ENCODE measurements around the gene RREB1.
A peak's percentile ranks its signal among the peaks of the same experiment; 100 is the strongest.

Gene RREB1

GRCh38 chr6:7100072-7100752, 7.5 kb upstream of the RREB1 start:
- DNase-seq (ENCODE audit: extremely low read depth in 1 of 2, low read depth in 1 of 2), result no peak

- DNase-seq (ENCODE audit: extremely low read depth in 1 of 2, low read depth in 1 of 2), result no peak
These were observed 7.0 kb upstream of the RREB1 start for GRCh38 chr6:7100753-7101081.

DNA sequence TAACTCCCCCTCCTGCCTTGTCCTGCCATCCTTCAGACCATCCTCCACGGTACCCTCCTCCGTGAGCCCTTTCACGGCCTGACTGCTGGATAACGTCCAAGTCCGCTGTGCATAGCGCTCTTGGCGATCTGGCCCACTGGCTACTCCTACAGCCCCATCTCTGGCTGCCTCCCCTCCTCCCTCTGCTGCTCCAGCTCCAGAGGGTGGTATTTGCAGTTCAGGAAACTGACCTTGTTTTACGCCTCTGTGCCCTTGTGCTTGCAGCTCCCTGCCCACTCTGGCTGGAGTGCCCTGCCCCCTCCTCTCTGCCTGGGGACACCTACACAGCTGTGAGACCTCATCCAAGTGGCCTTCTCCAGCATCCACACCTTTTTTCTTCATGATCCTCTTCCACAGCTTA, 6.5 kb upstream of the RREB1 start:
- DNase-seq (ENCODE audit: extremely low read depth in 1 of 2, low read depth in 1 of 2), result no peak

DNA sequence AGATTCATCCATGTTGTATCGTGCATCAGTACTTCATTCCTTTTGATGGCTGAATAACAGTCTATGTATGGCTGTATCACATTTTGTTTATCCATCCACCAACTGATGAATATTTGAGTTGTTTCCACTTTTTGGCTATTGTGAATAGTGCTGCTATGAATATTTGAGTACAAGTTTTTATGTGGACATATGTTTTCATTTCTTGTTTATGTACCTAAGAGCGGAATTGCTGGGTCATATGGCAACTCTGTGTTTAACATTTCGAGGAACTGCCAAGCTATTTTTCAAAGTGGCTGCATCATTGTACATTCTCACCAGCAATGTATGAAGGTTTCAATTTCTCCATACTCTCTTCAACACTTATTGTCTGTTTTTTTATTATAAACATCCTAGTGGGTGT, 3.0 kb upstream of the RREB1 start:
- no peak for DNase-seq (ENCODE audit: extremely low read depth in 1 of 2, low read depth in 1 of 2)

DNA sequence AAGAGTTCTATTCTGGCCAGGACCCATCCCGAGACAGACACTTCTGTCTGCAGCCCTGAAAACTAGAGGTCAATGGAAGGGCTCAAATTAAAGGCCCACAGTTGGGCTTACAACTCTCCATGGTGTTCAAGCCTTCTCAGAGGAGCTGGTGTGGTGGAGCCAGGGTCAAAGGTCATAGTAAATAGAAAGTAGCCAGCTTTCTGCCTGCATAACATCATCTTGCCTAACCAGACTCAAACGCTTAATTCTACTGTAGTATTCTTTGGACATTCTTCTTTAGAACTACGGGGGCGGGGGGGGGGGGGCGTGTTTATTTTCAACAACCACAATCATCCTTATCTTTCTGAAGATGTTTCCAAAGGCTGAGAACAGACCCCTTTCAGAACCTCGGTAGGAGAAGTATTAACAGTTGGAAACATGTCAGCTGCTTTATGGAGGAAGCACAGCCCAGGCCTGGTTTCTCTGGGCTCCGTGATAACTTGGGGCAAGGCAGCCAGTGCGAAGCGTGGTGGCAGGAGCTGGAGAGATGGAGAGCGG, 1.5 kb upstream of the RREB1 start:
- DNase-seq (ENCODE audit: extremely low read depth in 1 of 2, low read depth in 1 of 2), result no peak

- peak in 1 of 2 donors; percentile 43 for DNase-seq (ENCODE audit: extremely low read depth in 1 of 2, low read depth in 1 of 2)
These were observed 796 bp upstream of the RREB1 start for GRCh38 chr6:7106752-7107577.

GRCh38 chr6:7108196-7108963, 619 bp downstream of the RREB1 start:
- peak in 1 of 2 donors; percentile 18 for DNase-seq (ENCODE audit: extremely low read depth in 1 of 2, low read depth in 1 of 2)

- DNase-seq (ENCODE audit: extremely low read depth in 1 of 2, low read depth in 1 of 2), result no peak
These were observed 1.4 kb downstream of the RREB1 start for GRCh38 chr6:7108964-7109836.

GRCh38 chr6:7110092-7110792, 2.5 kb downstream of the RREB1 start:
- no peak for DNase-seq (ENCODE audit: extremely low read depth in 1 of 2, low read depth in 1 of 2)

- no peak for DNase-seq (ENCODE audit: extremely low read depth in 1 of 2, low read depth in 1 of 2)
These were observed 3.4 kb downstream of the RREB1 start for GRCh38 chr6:7111095-7111690.

GRCh38 chr6:7112171-7112570, 4.4 kb downstream of the RREB1 start:
- DNase-seq (ENCODE audit: extremely low read depth in 1 of 2, low read depth in 1 of 2), result no peak

DNA sequence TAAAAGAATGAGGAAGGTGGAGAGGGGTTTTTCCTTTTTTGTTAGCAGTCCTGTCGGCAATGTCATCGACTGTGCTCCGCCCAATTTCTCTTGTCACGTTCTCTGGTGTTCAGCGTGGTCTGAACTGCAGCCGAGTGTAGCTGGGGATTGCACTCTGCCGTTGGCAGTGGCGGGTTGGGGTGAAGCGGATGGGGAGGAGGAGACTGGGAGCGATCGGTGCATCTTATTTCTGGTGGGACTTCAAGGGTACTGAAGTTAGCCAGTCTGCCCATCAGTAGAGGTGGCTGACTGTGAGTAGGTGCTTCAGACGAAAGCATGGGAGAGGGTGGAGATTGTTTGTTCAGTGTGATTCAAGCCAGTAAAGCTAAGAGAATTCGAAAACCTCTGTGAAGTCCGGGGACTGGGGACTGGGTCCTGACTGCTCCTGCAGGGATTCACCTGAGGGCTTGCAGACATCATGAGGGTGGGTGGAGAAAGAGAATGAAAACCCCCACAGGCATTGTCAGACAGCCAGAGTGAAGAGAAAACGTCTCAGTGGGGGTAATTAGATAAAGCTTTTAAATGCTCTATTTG, 5.1 kb downstream of the RREB1 start:
- no peak for DNase-seq (ENCODE audit: extremely low read depth in 1 of 2, low read depth in 1 of 2)

DNA sequence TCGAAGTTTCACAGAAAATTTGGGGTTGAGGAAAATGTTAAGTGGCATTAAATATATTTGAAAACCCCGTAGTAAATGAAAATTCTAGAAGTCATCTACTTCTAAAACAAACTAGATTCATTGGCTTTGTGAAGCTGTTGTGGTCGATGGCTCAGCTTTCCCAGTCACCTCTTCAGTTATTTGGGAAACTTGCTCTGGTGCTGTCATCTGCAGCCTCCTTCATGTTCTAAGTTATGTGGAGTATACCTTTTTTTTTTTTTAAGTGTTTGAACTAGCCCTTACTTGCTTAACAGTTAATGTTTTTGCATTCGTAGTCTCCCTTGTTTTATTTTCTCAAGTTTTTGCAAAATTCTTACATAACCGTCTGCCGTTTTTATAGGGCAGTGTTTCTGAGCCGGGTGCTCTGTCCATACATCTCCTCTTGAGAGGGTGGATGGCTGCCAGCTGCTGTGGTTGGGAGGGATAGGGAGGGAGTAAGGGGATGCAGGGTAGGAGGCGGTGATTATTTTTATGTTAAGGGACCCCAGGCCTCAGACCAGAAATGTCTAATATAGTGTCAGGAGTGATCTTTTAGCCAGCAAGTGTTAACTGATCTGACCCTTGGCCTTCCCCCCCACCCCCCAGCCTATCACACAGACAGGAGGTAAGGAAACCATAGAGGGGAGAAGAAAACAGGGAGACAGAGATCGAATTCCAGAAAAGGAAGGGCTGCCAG, 7.1 kb downstream of the RREB1 start:
- DNase-seq (ENCODE audit: extremely low read depth in 1 of 2, low read depth in 1 of 2), result no peak

- DNase-seq (ENCODE audit: extremely low read depth in 1 of 2, low read depth in 1 of 2), result no peak
These were observed 7.9 kb downstream of the RREB1 start for GRCh38 chr6:7115543-7116231.

- DNase-seq (ENCODE audit: extremely low read depth in 1 of 2, low read depth in 1 of 2), result no peak
These were observed 11.6 kb downstream of the RREB1 start for GRCh38 chr6:7119272-7119801.

- no peak for DNase-seq (ENCODE audit: extremely low read depth in 1 of 2, low read depth in 1 of 2)
These were observed 14.0 kb downstream of the RREB1 start for GRCh38 chr6:7121700-7122241.

DNA sequence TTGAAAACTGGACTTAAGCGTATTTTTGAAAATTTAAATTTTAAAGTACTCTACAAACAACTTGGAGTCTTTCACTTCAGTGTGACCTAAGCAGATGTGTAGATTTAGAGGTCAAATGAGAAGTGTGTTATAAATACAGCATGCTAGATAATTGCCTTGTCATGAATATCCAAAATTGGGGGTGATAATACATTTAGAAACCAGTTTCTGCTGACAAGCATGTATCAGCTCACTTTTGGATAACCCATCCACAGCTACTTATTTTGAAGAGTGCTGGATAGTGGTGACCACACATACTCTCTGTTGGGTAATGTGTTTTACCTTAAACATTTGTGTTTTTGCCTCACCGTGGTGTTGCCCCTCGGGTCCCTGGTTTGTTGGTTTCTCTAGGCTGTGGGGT, 14.9 kb downstream of the RREB1 start:
- DNase-seq (ENCODE audit: extremely low read depth in 1 of 2, low read depth in 1 of 2), result no peak

Measured in activated CD8-positive, alpha-beta memory T cell treated with anti-CD3 and anti-CD28 coated beads for 1 hour (primary cell).